Keratinocyte (primary cell): ENCODE results near the gene PTK7.

ENCODE experiments used
- EZH2 ChIP-seq: IDR thresholded peaks from one replicate; pipeline ENCODE4 v1.6.1; 2012; ENCODE audit warnings: inconsistent platforms, mild to moderate bottlenecking, low read length, moderate library complexity
- TF ChIP-seq, protein P1 (sequence below), 3 experiments: IDR thresholded peaks in 1 of 3; conservative IDR thresholded peaks in 1 of 3; optimal IDR thresholded peaks in 1 of 3; 2 replicates in 2 of 3; 3 replicates in 1 of 3; pipeline versions ENCODE3 to v1.5.1; 2011; ENCODE audit warnings: low read length in 3 of 3, mild to moderate bottlenecking in 3 of 3, moderate library complexity in 2 of 3, control low read depth in 1 of 3, inconsistent platforms in 1 of 3; ENCODE audit not compliant: insufficient read depth in 2 of 3; ENCODE audit errors: extremely low read depth in 1 of 3

DNA sequence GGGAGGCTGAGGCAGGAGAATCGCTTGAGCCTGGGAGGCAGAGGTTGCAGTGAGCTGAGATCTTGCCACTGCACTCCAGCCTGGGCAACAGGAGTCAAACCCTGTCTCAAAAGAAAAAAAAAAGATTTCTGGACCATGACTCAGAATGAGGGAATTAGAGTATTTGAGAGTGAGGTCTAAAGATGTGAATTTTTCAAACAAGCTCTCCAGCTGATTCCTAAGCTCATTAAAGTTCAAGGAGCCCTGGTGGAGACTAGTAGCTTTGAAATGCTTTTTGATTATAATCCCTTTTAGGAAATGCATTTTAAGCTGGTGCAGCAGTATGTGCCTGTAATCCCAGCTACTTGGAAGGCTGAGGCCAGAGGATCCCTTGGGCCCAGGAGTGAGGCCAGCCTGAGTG is 73.2 kb downstream of the PTK7 start:
- TF ChIP-seq, protein P1, sequence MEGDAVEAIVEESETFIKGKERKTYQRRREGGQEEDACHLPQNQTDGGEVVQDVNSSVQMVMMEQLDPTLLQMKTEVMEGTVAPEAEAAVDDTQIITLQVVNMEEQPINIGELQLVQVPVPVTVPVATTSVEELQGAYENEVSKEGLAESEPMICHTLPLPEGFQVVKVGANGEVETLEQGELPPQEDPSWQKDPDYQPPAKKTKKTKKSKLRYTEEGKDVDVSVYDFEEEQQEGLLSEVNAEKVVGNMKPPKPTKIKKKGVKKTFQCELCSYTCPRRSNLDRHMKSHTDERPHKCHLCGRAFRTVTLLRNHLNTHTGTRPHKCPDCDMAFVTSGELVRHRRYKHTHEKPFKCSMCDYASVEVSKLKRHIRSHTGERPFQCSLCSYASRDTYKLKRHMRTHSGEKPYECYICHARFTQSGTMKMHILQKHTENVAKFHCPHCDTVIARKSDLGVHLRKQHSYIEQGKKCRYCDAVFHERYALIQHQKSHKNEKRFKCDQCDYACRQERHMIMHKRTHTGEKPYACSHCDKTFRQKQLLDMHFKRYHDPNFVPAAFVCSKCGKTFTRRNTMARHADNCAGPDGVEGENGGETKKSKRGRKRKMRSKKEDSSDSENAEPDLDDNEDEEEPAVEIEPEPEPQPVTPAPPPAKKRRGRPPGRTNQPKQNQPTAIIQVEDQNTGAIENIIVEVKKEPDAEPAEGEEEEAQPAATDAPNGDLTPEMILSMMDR (optimal IDR thresholded peaks at IDR 0.05 in 1 of 3, IDR thresholded peaks at IDR 0.05 in 1 of 3, conservative IDR thresholded peaks at IDR 0.05 in 1 of 3; ENCODE audit: extremely low read depth in 1 of 3, insufficient read depth in 2 of 3, low read length in 3 of 3) = no peak
- TF ChIP-seq EZH2 = no peak
